Right lobe of liver (tissue), 4 donors: ENCODE data around the gene IDH1.

Source experiments
- POLR2A ChIP-seq: fragments of 450-650 bp; IDR thresholded peaks from one replicate; pipeline ENCODE4 v1.6.1; 2017; ENCODE audit warnings: antibody characterized with exemption, mild to moderate bottlenecking
- TF ChIP-seq, protein P1 (sequence below), 4 donors: fragments of 200-600 bp in 3 of 4; fragments of 450-650 bp in 1 of 4; IDR thresholded peaks; one replicate each; pipeline versions ENCODE4 v1.5.1 to v1.8.0; 2016 to 2022; ENCODE audit warnings: antibody characterized with exemption in 4 of 4, mild to moderate bottlenecking in 2 of 4
- donor health status: DM: no; HTN: no; CAD: no.
- donor health status: DM: no; HTN: no; CAD: no.
- donor health status: DM: no; HTN: yes; CAD: no.

DNA sequence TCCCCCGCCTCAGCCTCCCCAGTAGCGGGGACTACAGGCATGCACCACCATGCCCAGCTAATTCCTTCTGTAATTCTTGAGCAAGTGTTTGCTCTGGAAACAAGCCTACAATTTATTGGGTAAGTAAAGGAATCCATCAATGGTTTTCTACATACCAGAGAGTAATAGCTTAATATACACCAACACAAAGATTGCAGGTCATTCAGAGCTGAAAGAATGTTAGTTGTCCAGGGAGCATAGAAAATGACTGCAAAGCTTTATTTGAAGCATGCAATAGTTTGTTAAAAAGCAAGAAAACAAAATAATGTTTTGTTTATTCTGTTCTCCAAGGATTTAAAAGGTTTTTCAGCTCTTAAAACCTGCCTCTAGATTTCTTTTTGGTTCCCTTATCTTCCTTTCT lies 5.6 kb downstream of the IDH1 start:
- TF ChIP-seq, protein P1, sequence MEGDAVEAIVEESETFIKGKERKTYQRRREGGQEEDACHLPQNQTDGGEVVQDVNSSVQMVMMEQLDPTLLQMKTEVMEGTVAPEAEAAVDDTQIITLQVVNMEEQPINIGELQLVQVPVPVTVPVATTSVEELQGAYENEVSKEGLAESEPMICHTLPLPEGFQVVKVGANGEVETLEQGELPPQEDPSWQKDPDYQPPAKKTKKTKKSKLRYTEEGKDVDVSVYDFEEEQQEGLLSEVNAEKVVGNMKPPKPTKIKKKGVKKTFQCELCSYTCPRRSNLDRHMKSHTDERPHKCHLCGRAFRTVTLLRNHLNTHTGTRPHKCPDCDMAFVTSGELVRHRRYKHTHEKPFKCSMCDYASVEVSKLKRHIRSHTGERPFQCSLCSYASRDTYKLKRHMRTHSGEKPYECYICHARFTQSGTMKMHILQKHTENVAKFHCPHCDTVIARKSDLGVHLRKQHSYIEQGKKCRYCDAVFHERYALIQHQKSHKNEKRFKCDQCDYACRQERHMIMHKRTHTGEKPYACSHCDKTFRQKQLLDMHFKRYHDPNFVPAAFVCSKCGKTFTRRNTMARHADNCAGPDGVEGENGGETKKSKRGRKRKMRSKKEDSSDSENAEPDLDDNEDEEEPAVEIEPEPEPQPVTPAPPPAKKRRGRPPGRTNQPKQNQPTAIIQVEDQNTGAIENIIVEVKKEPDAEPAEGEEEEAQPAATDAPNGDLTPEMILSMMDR (IDR thresholded peaks at IDR 0.05) = no peak
- no peak for TF ChIP-seq POLR2A
